ENCODE measurements around the gene GBGT1. TPM values are rescaled to one million over a fixed set of nuclear protein-coding genes. Genes with fewer than 3 reads are reported as not detected.

GBGT1 gene
- total and polyA plus RNA-seq, 9 of the 15 experiments (the other 6 are each of a cell fraction or from before 2014, with no cell fraction given), result 0.55 to 25.8 (median 13.7) TPM

- no peak for ATAC-seq
- no peak overlapping the region for H2AFZ ChIP-seq (ENCODE audit: low read depth, low read length)
- peaks cover 37 to 68% of the 10 kb centered on the region in 2 experiments for H3K4me1 ChIP-seq (replicated peaks in 1 of 2; ENCODE audit: control insufficient read depth in 2 of 2, insufficient read depth in 2 of 2, low read length in 2 of 2)
- peak overlapping the region; percentile 20; the same call in 1 of the 3 replicates for H3K27ac ChIP-seq (ENCODE audit: extremely low read depth, low read depth, low read length)
- no peaks in the 10 kb centered on the region for H3K27me3 ChIP-seq (ENCODE audit: control insufficient read depth in 2 of 2, insufficient read depth in 2 of 2, low read length in 2 of 2)
- POLR2A ChIA-PET, result no interaction called here
- H3K9me1 ChIP-seq (ENCODE audit: control insufficient read depth, insufficient read depth, low read length), result no peaks in the 10 kb centered on the region
- no peak overlapping the region for H3K4me3 ChIP-seq
- H3K9ac ChIP-seq (ENCODE audit: insufficient read depth in 1 of 2, low read depth in 2 of 2, low read length in 2 of 2), result 0 out of 4 replicates have a peak overlapping the region, but pooled peaks of 1 of the 2 experiments have one; percentile 36
- no peak for TF ChIP-seq NCOA4 (IDR thresholded peaks at IDR 0.05; ENCODE audit: partially characterized antibody)
- TF ChIP-seq ZBTB1 (CRISPR knock-in tag; IDR thresholded peaks at IDR 0.05; ENCODE audit: borderline replicate concordance, low read depth), result no peak
- no peak for TF ChIP-seq TCF7L2 (IDR thresholded peaks at IDR 0.05; ENCODE audit: low read depth, low read length)
- TF ChIP-seq BRCA1 (IDR thresholded peaks at IDR 0.05), result no peak
- TF ChIP-seq BRCA1 (CRISPR knock-in tag; IDR thresholded peaks at IDR 0.05), result no peak
- TF ChIP-seq NCOA1 (IDR thresholded peaks at IDR 0.05; ENCODE audit: low read depth), result no peak
- no peak for TF ChIP-seq ZBTB26 (CRISPR knock-in tag; IDR thresholded peaks at IDR 0.05)
- no peak for TF ChIP-seq THAP7 (CRISPR knock-in tag; IDR thresholded peaks at IDR 0.05)
- TF ChIP-seq, protein P1, sequence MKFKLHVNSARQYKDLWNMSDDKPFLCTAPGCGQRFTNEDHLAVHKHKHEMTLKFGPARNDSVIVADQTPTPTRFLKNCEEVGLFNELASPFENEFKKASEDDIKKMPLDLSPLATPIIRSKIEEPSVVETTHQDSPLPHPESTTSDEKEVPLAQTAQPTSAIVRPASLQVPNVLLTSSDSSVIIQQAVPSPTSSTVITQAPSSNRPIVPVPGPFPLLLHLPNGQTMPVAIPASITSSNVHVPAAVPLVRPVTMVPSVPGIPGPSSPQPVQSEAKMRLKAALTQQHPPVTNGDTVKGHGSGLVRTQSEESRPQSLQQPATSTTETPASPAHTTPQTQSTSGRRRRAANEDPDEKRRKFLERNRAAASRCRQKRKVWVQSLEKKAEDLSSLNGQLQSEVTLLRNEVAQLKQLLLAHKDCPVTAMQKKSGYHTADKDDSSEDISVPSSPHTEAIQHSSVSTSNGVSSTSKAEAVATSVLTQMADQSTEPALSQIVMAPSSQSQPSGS (CRISPR knock-in tag; IDR thresholded peaks at IDR 0.05), result no peak
- no peak for TF ChIP-seq U2AF2 (optimal IDR thresholded peaks at IDR 0.05; ENCODE audit: low read depth, low read length)
- TF ChIP-seq, protein P2, sequence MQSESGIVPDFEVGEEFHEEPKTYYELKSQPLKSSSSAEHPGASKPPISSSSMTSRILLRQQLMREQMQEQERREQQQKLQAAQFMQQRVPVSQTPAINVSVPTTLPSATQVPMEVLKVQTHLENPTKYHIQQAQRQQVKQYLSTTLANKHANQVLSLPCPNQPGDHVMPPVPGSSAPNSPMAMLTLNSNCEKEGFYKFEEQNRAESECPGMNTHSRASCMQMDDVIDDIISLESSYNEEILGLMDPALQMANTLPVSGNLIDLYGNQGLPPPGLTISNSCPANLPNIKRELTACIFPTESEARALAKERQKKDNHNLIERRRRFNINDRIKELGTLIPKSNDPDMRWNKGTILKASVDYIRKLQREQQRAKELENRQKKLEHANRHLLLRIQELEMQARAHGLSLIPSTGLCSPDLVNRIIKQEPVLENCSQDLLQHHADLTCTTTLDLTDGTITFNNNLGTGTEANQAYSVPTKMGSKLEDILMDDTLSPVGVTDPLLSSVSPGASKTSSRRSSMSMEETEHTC (IDR thresholded peaks at IDR 0.05), result no peak
- TF ChIP-seq ZNF695 (CRISPR knock-in tag; IDR thresholded peaks at IDR 0.05), result no peak
- no peak for TF ChIP-seq NCOR1 (IDR thresholded peaks at IDR 0.05)
- no peak for TF ChIP-seq TEAD2 (tag; IDR thresholded peaks at IDR 0.05)
- no peak for TF ChIP-seq ATF1 (CRISPR knock-in tag; IDR thresholded peaks at IDR 0.05)
- no peak for TF ChIP-seq ATF1 (tag; IDR thresholded peaks at IDR 0.05)
- no peak for TF ChIP-seq ZNF707 (CRISPR knock-in tag; conservative IDR thresholded peaks at IDR 0.05)
- TF ChIP-seq JUNB (CRISPR knock-in tag; conservative IDR thresholded peaks at IDR 0.05), result no peak
- no peak for TF ChIP-seq ZZZ3 (IDR thresholded peaks at IDR 0.05)
- TF ChIP-seq ASH1L (IDR thresholded peaks at IDR 0.05; ENCODE audit: borderline replicate concordance, low read depth, partially characterized antibody), result no peak
- H3K9me3 ChIP-seq (replicated peaks; ENCODE audit: control insufficient read depth, insufficient read depth, low read depth, low read length), result no peaks in the 10 kb centered on the region
- CTCF ChIA-PET (ENCODE audit: low intra/inter-chr PET ratio), result no interaction called here
- 83% methylated on average over 3 of the region's 5 CpGs for WGBS (ENCODE audit: insufficient coverage, low coverage, missing lambda C conversion rate)
- no peak for DNase-seq (ENCODE audit: extremely low read depth in 1 of 4, low spot score in 3 of 4)
- peaks cover 73% of the 10 kb centered on the region for H3K79me2 ChIP-seq (ENCODE audit: control insufficient read depth, insufficient read depth, low read length)
- in situ Hi-C loops (cut with MboI) (no loop called here), intact Hi-C loops (cut with micrococcal nuclease) (no loop called here)
- no peak overlapping the region for H3K4me2 ChIP-seq (ENCODE audit: insufficient read depth, low read length)
- H3K36me3 ChIP-seq (ENCODE audit: control insufficient read depth, insufficient read depth, low read length), result peaks cover 23% of the 10 kb centered on the region; the same call in 2 of the 3 replicates
- BruUV-seq (replicated peaks), result no TSS peak
- H4K20me1 ChIP-seq (replicated peaks; ENCODE audit: control insufficient read depth, insufficient read depth, low read length), result peaks cover 6% of the 10 kb centered on the region
- no peak for FAIRE-seq
Observed at GRCh38 chr9:133131506-133131905, 32.2 kb downstream of the GBGT1 start.

All from K562 (cell line).